ENCODE measurements around the gene TAS2R9.
"Not testable (repeated sequence)": the region's sequence is repeated elsewhere in the genome, so short reads cannot be mapped to it uniquely, and the experiment has no call there.

GRCh38 chr12:10791769-10792168 lies 18.2 kb downstream of the TAS2R9 start:
- TF ChIP-seq, protein P1, sequence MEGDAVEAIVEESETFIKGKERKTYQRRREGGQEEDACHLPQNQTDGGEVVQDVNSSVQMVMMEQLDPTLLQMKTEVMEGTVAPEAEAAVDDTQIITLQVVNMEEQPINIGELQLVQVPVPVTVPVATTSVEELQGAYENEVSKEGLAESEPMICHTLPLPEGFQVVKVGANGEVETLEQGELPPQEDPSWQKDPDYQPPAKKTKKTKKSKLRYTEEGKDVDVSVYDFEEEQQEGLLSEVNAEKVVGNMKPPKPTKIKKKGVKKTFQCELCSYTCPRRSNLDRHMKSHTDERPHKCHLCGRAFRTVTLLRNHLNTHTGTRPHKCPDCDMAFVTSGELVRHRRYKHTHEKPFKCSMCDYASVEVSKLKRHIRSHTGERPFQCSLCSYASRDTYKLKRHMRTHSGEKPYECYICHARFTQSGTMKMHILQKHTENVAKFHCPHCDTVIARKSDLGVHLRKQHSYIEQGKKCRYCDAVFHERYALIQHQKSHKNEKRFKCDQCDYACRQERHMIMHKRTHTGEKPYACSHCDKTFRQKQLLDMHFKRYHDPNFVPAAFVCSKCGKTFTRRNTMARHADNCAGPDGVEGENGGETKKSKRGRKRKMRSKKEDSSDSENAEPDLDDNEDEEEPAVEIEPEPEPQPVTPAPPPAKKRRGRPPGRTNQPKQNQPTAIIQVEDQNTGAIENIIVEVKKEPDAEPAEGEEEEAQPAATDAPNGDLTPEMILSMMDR (IDR thresholded peaks at IDR 0.05; ENCODE audit: low read depth, low read length, poor library complexity, severe bottlenecking): not testable (repeated sequence)
- TF ChIP-seq EZH2phosphoT487 (IDR thresholded peaks at IDR 0.05; ENCODE audit: borderline replicate concordance, low read length): not testable (repeated sequence)

All from DOHH2 (cell line).